Measurements from ENCODE around the gene PITPNC1.

GRCh38 chr17:67420994-67421393, 43.9 kb downstream of the PITPNC1 start:
- TF ChIP-seq CTCF (IDR thresholded peaks at IDR 0.05), result no peak
- no peak for TF ChIP-seq POLR2A (IDR thresholded peaks at IDR 0.05)

All from breast epithelium (tissue), 3 donors.